ENCODE data around the gene CNR2. TPM values are rescaled to one million over a fixed set of nuclear protein-coding genes. Genes with fewer than 3 reads are reported as not detected.
"Not testable (repeated sequence)": the region's sequence is repeated elsewhere in the genome, so short reads cannot be mapped to it uniquely, and the experiment has no call there.

The CNR2 gene
- total RNA-seq, 4 donors from 2014 or later = not detected

DNA sequence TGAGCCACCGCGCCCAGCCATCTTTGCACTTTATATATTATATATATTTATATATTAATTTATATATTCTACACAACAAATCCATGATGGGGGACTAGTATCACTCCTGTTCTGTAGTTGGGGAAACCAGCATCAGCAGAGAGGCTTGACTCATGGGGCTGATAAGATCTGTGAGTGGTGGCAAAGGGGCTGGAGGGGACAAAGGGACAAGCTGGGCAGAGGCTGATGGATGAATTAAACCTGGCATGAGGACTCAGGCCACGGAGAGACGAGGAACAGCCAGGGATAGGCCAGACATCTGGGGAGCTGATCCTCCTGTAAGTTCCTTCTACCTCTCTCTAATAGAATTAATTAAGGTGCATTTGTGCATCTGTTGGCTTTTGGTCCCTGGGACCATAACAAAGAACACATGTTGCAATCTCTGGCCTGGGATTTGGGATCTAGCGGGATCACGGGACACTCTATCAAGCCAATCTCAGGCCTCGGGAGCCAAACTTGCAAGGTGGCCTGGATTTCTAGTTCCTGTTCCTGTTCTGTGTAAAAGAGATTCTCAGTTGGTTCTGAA is 7.6 kb downstream of the CNR2 start:
- intact Hi-C loops (cut with DNase I; ENCODE audit: low total_unique reads) = loop anchor here (5.0 kb wide), 1 partner anchor 492 kb away; no protein-coding TSS in a partner anchor
- WGBS, 2 donors = 80% methylated on average over 7 of the region's 7 CpGs
- no peak overlapping the region for H3K4me3 ChIP-seq (ENCODE audit: low read depth, poor library complexity, severe bottlenecking)
- no peak for DNase-seq (ENCODE audit: low spot score in 2 of 2)
- no peak for TF ChIP-seq POLR2A (IDR thresholded peaks at IDR 0.05)
- TF ChIP-seq, protein P1, sequence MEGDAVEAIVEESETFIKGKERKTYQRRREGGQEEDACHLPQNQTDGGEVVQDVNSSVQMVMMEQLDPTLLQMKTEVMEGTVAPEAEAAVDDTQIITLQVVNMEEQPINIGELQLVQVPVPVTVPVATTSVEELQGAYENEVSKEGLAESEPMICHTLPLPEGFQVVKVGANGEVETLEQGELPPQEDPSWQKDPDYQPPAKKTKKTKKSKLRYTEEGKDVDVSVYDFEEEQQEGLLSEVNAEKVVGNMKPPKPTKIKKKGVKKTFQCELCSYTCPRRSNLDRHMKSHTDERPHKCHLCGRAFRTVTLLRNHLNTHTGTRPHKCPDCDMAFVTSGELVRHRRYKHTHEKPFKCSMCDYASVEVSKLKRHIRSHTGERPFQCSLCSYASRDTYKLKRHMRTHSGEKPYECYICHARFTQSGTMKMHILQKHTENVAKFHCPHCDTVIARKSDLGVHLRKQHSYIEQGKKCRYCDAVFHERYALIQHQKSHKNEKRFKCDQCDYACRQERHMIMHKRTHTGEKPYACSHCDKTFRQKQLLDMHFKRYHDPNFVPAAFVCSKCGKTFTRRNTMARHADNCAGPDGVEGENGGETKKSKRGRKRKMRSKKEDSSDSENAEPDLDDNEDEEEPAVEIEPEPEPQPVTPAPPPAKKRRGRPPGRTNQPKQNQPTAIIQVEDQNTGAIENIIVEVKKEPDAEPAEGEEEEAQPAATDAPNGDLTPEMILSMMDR (IDR thresholded peaks at IDR 0.05) = no peak

GRCh38 chr1:23904748-23905357 is 8.3 kb downstream of the CNR2 start:
- intact Hi-C loops (cut with DNase I; ENCODE audit: low total_unique reads) = loop anchor here (5.0 kb wide), 1 partner anchor 492 kb away; no protein-coding TSS in a partner anchor
- WGBS, 2 donors = 83 to 85% methylated on average over 10 of the region's 10 CpGs
- no peak for DNase-seq (ENCODE audit: low spot score in 2 of 2)
- TF ChIP-seq POLR2A (IDR thresholded peaks at IDR 0.05) = no peak
- TF ChIP-seq, protein P1 (IDR thresholded peaks at IDR 0.05) = no peak
- H3K4me3 ChIP-seq (ENCODE audit: low read depth, poor library complexity, severe bottlenecking) = no peak overlapping the region

DNA sequence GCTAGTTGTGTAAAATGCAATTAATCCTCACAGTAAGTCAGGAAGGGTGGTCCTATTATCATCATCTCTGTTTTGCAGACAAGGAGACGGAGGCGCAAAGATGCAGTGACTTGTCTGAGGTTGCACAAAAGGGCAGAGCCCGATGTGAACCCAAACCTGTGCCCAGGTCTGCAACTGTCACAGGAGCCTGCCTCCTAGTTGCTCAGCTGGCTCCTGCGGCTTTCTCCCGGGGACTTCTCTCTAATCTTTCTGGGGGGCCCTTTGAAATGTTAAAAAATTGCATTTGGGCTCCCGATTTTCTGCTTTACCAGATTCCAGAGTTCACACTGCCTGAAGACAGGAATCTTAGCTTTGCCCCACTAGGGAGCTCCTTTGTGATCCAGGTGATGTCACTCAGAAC is 9.4 kb downstream of the CNR2 start:
- no peak overlapping the region for H3K4me3 ChIP-seq (ENCODE audit: low read depth, poor library complexity, severe bottlenecking)
- TF ChIP-seq, protein P1 (IDR thresholded peaks at IDR 0.05) = no peak
- TF ChIP-seq POLR2A (IDR thresholded peaks at IDR 0.05) = no peak
- DNase-seq (ENCODE audit: low spot score in 2 of 2) = no peak
- WGBS, 2 donors = 77 to 79% methylated on average over 6 of the region's 6 CpGs
- intact Hi-C loops (cut with DNase I; ENCODE audit: low total_unique reads) = no loop called here

GRCh38 chr1:23902321-23903278 is 10.6 kb downstream of the CNR2 start:
- intact Hi-C loops (cut with DNase I; ENCODE audit: low total_unique reads) = no loop called here
- no peak for DNase-seq (ENCODE audit: low spot score in 2 of 2)
- TF ChIP-seq, protein P1 (IDR thresholded peaks at IDR 0.05) = no peak
- TF ChIP-seq POLR2A (IDR thresholded peaks at IDR 0.05) = no peak
- 22 to 43% methylated on average over 45 to 62 of the region's 92 CpGs for WGBS, 2 donors
- H3K4me3 ChIP-seq (ENCODE audit: low read depth, poor library complexity, severe bottlenecking) = no peak overlapping the region

DNA sequence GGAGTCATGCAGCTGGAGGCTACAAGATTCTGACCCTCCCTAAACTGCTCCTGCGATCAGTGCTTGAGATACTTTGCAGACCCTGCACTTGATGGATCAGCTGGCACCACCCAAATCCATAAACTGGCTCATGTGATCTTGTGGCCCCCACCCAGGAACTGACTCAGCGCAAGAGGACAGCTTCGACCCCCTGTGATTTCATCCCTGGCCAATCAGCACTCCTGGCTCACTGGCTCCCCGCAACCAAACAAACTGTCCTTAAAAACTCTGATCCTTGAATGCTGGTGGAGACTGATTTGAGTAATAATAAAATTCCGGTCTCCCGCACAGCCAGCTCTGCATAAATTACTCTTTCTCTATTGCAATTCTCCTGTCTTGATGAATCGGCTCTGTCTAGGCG is 13.1 kb downstream of the CNR2 start:
- DNase-seq (ENCODE audit: low spot score in 2 of 2) = not testable (repeated sequence)
- WGBS, 2 donors = 55 to 75% methylated on average over 8 of the region's 8 CpGs

DNA sequence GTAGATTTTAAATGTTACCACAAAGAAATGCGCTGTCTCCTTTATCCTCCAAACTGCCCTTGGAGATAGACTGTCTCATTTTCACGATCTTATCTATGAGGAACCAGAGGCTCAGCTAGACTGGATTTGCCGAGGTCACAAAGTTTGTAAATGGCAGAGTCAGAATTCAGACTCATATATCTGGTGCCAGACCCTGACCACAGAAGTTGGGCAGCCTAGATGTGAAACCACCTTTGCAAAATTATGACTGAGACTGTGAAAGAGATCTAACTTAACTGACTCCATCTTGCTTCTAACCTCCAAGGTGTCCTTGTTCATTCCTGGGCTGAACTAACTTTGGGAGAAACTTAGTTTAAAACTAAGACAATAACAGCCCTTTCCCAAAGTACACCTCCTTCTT is 14.1 kb downstream of the CNR2 start:
- WGBS, 2 donors = 70 to 77% methylated on average over 3 of the region's 3 CpGs
- intact Hi-C loops (cut with DNase I; ENCODE audit: low total_unique reads) = no loop called here
- no peak for DNase-seq (ENCODE audit: low spot score in 2 of 2)
- TF ChIP-seq, protein P1 (IDR thresholded peaks at IDR 0.05) = no peak
- TF ChIP-seq POLR2A (IDR thresholded peaks at IDR 0.05) = no peak
- no peak overlapping the region for H3K4me3 ChIP-seq (ENCODE audit: low read depth, poor library complexity, severe bottlenecking)

More for the DNA sequence above, 13.1 kb downstream of the CNR2 start:
- H3K4me3 ChIP-seq (ENCODE audit: low read depth, poor library complexity, severe bottlenecking); intact Hi-C loops (cut with DNase I; ENCODE audit: low total_unique reads): not testable (repeated sequence)

All from lower leg skin (tissue), 4 donors.